Measurements from ENCODE around the gene TSFM.
A peak's percentile ranks its signal among the peaks of the same experiment; 100 is the strongest.

The TSFM gene

DNA sequence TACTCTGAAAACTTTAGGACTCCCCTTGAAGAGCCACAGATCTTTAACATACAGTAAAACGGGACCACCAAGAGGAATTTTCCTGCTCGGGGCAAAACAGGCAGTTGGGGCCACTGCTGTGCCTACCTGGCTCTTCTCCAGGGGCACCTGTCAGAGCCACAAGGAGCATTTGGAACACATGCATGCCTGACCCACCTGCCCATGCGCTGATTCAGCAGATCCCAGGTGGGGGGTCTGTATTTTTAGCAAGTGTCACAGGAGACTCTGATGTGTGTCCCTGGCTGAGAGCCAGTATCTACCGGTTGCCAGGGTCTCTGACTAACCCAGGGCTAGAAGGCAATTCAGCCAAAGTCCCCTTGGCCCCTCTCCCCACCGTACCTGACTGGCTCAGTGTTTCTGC is 57.4 kb downstream of the TSFM start:
- H3K27ac ChIP-seq (ENCODE audit: low read length): no peak overlapping the region
- peaks cover 61% of the 10 kb centered on the region for H3K4me1 ChIP-seq (ENCODE audit: low read length)
- H4K20me1 ChIP-seq (ENCODE audit: insufficient read depth, low read length): peaks cover 95% of the 10 kb centered on the region
- H3K9ac ChIP-seq (ENCODE audit: low read length): no peak overlapping the region
- no peaks in the 10 kb centered on the region for H3K27me3 ChIP-seq (ENCODE audit: low read depth, low read length)
- H3K79me2 ChIP-seq (ENCODE audit: low read length): peaks cover 97% of the 10 kb centered on the region
- TF ChIP-seq, protein P1, sequence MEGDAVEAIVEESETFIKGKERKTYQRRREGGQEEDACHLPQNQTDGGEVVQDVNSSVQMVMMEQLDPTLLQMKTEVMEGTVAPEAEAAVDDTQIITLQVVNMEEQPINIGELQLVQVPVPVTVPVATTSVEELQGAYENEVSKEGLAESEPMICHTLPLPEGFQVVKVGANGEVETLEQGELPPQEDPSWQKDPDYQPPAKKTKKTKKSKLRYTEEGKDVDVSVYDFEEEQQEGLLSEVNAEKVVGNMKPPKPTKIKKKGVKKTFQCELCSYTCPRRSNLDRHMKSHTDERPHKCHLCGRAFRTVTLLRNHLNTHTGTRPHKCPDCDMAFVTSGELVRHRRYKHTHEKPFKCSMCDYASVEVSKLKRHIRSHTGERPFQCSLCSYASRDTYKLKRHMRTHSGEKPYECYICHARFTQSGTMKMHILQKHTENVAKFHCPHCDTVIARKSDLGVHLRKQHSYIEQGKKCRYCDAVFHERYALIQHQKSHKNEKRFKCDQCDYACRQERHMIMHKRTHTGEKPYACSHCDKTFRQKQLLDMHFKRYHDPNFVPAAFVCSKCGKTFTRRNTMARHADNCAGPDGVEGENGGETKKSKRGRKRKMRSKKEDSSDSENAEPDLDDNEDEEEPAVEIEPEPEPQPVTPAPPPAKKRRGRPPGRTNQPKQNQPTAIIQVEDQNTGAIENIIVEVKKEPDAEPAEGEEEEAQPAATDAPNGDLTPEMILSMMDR (IDR thresholded peaks at IDR 0.05; ENCODE audit: low read depth, low read length): no peak
- no peak for TF ChIP-seq EZH2phosphoT487 (IDR thresholded peaks at IDR 0.05; ENCODE audit: low read depth)
- no peak overlapping the region for H3K4me2 ChIP-seq (ENCODE audit: low read length)
- H3K36me3 ChIP-seq (replicated peaks; ENCODE audit: low read depth, low read length): peaks cover 5% of the 10 kb centered on the region
- no peak overlapping the region for H2AFZ ChIP-seq (ENCODE audit: low read depth, low read length)
- H3K9me3 ChIP-seq (ENCODE audit: insufficient read depth, low read length): no peaks in the 10 kb centered on the region
- no peak overlapping the region for H3K4me3 ChIP-seq (ENCODE audit: low read length)

DNA sequence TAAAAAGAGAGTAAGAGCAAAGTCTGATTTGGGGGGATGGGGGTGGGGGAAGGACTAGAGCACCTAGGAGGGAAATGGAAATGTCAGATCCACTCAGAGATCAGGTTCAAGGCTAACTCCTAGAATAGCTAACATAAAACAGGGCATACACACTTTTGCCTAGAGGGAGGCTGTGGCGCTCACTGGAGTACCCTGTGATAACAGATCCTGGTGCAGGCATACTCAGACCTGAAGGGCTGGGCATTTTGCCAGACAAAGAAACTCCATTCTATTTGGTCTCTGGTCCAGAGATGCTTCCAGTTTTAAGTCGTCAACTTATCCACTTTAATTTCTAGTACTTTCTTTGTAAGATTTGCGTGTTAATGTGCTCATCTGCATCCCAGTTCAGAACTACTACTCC is 58.1 kb downstream of the TSFM start:
- Histone ChIP-seq H3K9ac (ENCODE audit: low read length) (no peak overlapping the region), H3K4me2 (ENCODE audit: low read length) (no peak overlapping the region)
- no peak for TF ChIP-seq EZH2phosphoT487 (IDR thresholded peaks at IDR 0.05; ENCODE audit: low read depth)
- TF ChIP-seq, protein P1 (IDR thresholded peaks at IDR 0.05; ENCODE audit: low read depth, low read length): no peak

DNA sequence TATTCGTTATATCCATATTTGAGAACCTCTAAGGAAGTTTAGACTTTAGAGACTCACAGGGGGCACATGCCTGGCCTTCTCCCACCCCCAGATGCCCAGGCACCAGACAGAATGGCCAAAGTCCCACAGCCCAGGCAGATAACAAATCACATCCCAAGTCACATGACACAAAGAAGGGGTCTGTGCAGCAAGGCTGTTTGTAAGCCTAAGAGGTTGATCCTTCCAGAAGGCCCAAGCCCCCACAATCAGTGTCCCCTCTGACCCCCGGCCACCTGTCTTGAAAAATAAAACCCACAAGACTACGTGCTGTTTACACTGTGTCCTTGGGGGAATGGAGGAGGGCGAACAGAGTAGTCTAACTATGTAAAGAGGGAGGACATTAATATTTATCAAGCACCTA is 58.9 kb downstream of the TSFM start:
- H3K4me1 ChIP-seq (ENCODE audit: low read length): peaks cover 58% of the 10 kb centered on the region
- no peak overlapping the region for H3K27ac ChIP-seq (ENCODE audit: low read length)
- peaks cover 5% of the 10 kb centered on the region for H3K36me3 ChIP-seq (replicated peaks; ENCODE audit: low read depth, low read length)
- H4K20me1 ChIP-seq (ENCODE audit: insufficient read depth, low read length): peaks cover 80% of the 10 kb centered on the region
- peaks cover 97% of the 10 kb centered on the region for H3K79me2 ChIP-seq (ENCODE audit: low read length)
- no peak overlapping the region for H2AFZ ChIP-seq (ENCODE audit: low read depth, low read length)
- H3K27me3 ChIP-seq (ENCODE audit: low read depth, low read length): no peaks in the 10 kb centered on the region
- no peaks in the 10 kb centered on the region for H3K9me3 ChIP-seq (ENCODE audit: insufficient read depth, low read length)
- H3K4me3 ChIP-seq (ENCODE audit: low read length): no peak overlapping the region
- TF ChIP-seq, protein P1 (IDR thresholded peaks at IDR 0.05; ENCODE audit: low read depth, low read length): no peak
- H3K9ac ChIP-seq (ENCODE audit: low read length): no peak overlapping the region
- no peak overlapping the region for H3K4me2 ChIP-seq (ENCODE audit: low read length)

More for the DNA sequence above, 58.1 kb downstream of the TSFM start:
- Histone ChIP-seq H4K20me1 (ENCODE audit: insufficient read depth, low read length) (peaks cover 88% of the 10 kb centered on the region), H2AFZ (ENCODE audit: low read depth, low read length) (no peak overlapping the region), H3K9me3 (ENCODE audit: insufficient read depth, low read length) (no peaks in the 10 kb centered on the region), H3K4me3 (ENCODE audit: low read length) (no peak overlapping the region), H3K27me3 (ENCODE audit: low read depth, low read length) (no peaks in the 10 kb centered on the region), H3K79me2 (ENCODE audit: low read length) (peaks cover 98% of the 10 kb centered on the region), H3K36me3 (replicated peaks; ENCODE audit: low read depth, low read length) (peaks cover 5% of the 10 kb centered on the region), H3K27ac (ENCODE audit: low read length) (no peak overlapping the region), H3K4me1 (ENCODE audit: low read length) (peaks cover 61% of the 10 kb centered on the region)

DNA sequence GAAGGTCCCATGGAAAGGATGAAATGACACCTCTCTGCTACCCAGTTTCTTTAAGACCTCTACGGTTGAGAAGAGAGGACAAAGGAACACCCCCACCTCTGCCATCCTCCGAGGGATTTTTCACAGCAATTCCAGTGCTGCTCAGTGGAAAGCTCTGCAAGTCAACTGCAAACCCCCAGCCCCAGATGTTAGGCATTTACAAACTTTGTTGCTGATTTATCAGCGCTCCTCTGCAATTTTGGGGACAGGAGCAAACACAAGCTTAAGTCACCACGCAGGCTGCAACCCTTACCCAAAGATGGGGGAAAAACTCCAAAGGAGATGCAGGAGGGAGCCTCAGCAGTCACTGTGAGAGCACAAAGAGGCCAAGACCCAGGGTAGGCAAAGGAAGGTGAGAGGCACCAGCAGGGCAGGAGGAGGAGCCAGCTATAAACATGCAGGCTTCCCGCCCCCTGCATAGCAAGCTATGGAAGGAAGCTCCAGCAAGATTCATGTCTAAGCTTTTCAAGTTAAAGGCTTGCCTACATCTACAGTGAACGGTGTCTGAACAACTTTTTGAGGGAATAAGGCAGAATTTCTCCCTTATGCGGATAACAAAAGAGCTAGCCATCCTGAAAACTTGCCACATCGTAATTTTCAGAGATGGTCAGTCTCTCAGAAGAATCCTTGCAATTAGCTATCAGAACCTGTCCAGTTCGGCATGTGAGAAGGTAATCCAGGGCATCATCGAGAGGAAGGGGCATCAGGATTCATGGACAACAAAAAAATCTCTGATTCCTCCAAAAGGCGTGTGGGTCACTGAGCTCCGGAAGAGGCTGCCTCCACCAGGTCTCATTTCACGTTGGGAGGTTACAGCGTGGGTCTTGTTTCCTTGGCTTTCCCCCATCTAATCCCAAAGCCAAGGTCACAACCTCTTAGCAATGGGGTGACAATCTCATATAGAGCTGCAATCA is 60.0 kb downstream of the TSFM start:
- Histone ChIP-seq H3K4me2 (ENCODE audit: low read length) (peak overlapping the region; percentile 96), H3K4me3 (ENCODE audit: low read length) (peak overlapping the region; percentile 89), H3K9ac (ENCODE audit: low read length) (peak overlapping the region; percentile 9; the same call in 1 of the 2 replicates), H3K27ac (ENCODE audit: low read length) (peak overlapping the region; percentile 24; the same call in 1 of the 2 replicates), H3K27me3 (ENCODE audit: low read depth, low read length) (no peaks in the 10 kb centered on the region), H2AFZ (ENCODE audit: low read depth, low read length) (no peak overlapping the region), H3K36me3 (replicated peaks; ENCODE audit: low read depth, low read length) (peaks cover 5% of the 10 kb centered on the region), H3K79me2 (ENCODE audit: low read length) (peaks cover 86% of the 10 kb centered on the region), H3K4me1 (ENCODE audit: low read length) (peaks cover 49% of the 10 kb centered on the region), H4K20me1 (ENCODE audit: insufficient read depth, low read length) (peaks cover 70% of the 10 kb centered on the region), H3K9me3 (ENCODE audit: insufficient read depth, low read length) (no peaks in the 10 kb centered on the region)
- TF ChIP-seq, protein P1 (IDR thresholded peaks at IDR 0.05; ENCODE audit: low read depth, low read length): no peak
- TF ChIP-seq EZH2phosphoT487 (IDR thresholded peaks at IDR 0.05; ENCODE audit: low read depth): no peak

Measured in OCI-LY3 (cell line).